NT2/D1 (cell line): ENCODE results near the gene KIF12.

Experiments
- DNase-seq: peaks from one replicate; pipeline ENCODE4 v3.0.0-alpha.2; 2011; ENCODE audit warnings: low read depth, low spot score
- H3K27me3 ChIP-seq: 2 replicates; pipeline ENCODE4 v1.6.0; 2011; ENCODE audit warnings: mild to moderate bottlenecking; ENCODE audit not compliant: insufficient read length, insufficient read depth
- H3K36me3 ChIP-seq: 2 replicates; pipeline ENCODE4 v1.6.1; 2011; ENCODE audit warnings: mild to moderate bottlenecking, low read length, mixed read lengths; ENCODE audit not compliant: insufficient read depth, insufficient read length
- H3K4me1 ChIP-seq: 2 replicates; pipeline ENCODE4 v1.5.1; 2011; ENCODE audit not compliant: insufficient read depth, insufficient read length
- H3K4me3 ChIP-seq: 2 replicates; pipeline ENCODE4 v1.5.1; 2011; ENCODE audit warnings: low read depth; ENCODE audit not compliant: insufficient read length
- H3K9ac ChIP-seq: 2 replicates; pipeline ENCODE4 v1.6.0; 2011; ENCODE audit warnings: low read depth; ENCODE audit not compliant: insufficient read length
- H3K9me3 ChIP-seq: 2 replicates; pipeline ENCODE4 v1.5.1; 2011; ENCODE audit warnings: mild to moderate bottlenecking, low read length; ENCODE audit not compliant: insufficient read depth
- SUZ12 ChIP-seq: IDR thresholded peaks from 2 replicates; pipeline ENCODE4 v1.6.1; 2011; ENCODE audit not compliant: insufficient read length, insufficient read depth; ENCODE audit errors: extremely low read depth
- YY1 ChIP-seq: IDR thresholded peaks from 2 replicates; pipeline ENCODE4 v1.6.1; 2011; ENCODE audit not compliant: insufficient read length, insufficient read depth
- ZNF274 ChIP-seq: IDR thresholded peaks from 2 replicates; pipeline ENCODE4 v1.6.1; 2011; ENCODE audit warnings: mild to moderate bottlenecking, low read depth, low read length

KIF12 gene

GRCh38 chr9:114061292-114061691 lies 37.8 kb downstream of the KIF12 start:
- Histone ChIP-seq H3K4me1 (no peaks in the 10 kb centered on the region), H3K36me3 (no peaks in the 10 kb centered on the region), H3K27me3 (no peaks in the 10 kb centered on the region), H3K9me3 (no peaks in the 10 kb centered on the region), H3K4me3 (no peak overlapping the region), H3K9ac (no peak overlapping the region)
- TF ChIP-seq YY1: no peak
- no peak for TF ChIP-seq SUZ12
- no peak for TF ChIP-seq ZNF274
- no peak for DNase-seq

GRCh38 chr9:114060711-114061110 lies 38.4 kb downstream of the KIF12 start:
- H3K9ac ChIP-seq: no peak overlapping the region
- no peak overlapping the region for H3K4me3 ChIP-seq
- DNase-seq: no peak
- no peaks in the 10 kb centered on the region for H3K27me3 ChIP-seq
- H3K36me3 ChIP-seq: no peaks in the 10 kb centered on the region
- H3K4me1 ChIP-seq: no peaks in the 10 kb centered on the region
- TF ChIP-seq ZNF274: no peak
- TF ChIP-seq SUZ12: no peak
- TF ChIP-seq YY1: no peak
- H3K9me3 ChIP-seq: no peaks in the 10 kb centered on the region

GRCh38 chr9:114060070-114060469 lies 39.0 kb downstream of the KIF12 start:
- peaks cover 1% of the 10 kb centered on the region for H3K4me1 ChIP-seq
- no peak for DNase-seq

GRCh38 chr9:114059047-114059803 lies 39.9 kb downstream of the KIF12 start:
- DNase-seq: no peak
- H3K9me3 ChIP-seq: no peaks in the 10 kb centered on the region
- peaks cover 2% of the 10 kb centered on the region for H3K4me1 ChIP-seq
- H3K36me3 ChIP-seq: no peaks in the 10 kb centered on the region
- H3K27me3 ChIP-seq: no peaks in the 10 kb centered on the region
- TF ChIP-seq SUZ12 (no peak), YY1 (no peak), ZNF274 (no peak)
- H3K9ac ChIP-seq: no peak overlapping the region
- H3K4me3 ChIP-seq: no peak overlapping the region

More at GRCh38 chr9:114060070-114060469, 39.0 kb downstream of the KIF12 start:
- TF ChIP-seq ZNF274: no peak
- no peak for TF ChIP-seq SUZ12
- TF ChIP-seq YY1: no peak
- no peaks in the 10 kb centered on the region for H3K36me3 ChIP-seq
- no peaks in the 10 kb centered on the region for H3K27me3 ChIP-seq
- H3K4me3 ChIP-seq: no peak overlapping the region
- H3K9me3 ChIP-seq: no peaks in the 10 kb centered on the region
- H3K9ac ChIP-seq: no peak overlapping the region

- no peaks in the 10 kb centered on the region for H3K9me3 ChIP-seq
- peaks cover 2% of the 10 kb centered on the region for H3K4me1 ChIP-seq
- TF ChIP-seq SUZ12: no peak
- no peak for TF ChIP-seq ZNF274
- no peak for TF ChIP-seq YY1
- H3K4me3 ChIP-seq: no peak overlapping the region
- no peak overlapping the region for H3K9ac ChIP-seq
- no peaks in the 10 kb centered on the region for H3K36me3 ChIP-seq
- DNase-seq: no peak
- no peaks in the 10 kb centered on the region for H3K27me3 ChIP-seq
Measured at GRCh38 chr9:114058688-114059046, 40.4 kb downstream of the KIF12 start.

- Histone ChIP-seq H3K4me3 (no peak overlapping the region), H3K36me3 (peaks cover 6% of the 10 kb centered on the region), H3K4me1 (peaks cover 2% of the 10 kb centered on the region), H3K9me3 (no peaks in the 10 kb centered on the region), H3K9ac (no peak overlapping the region), H3K27me3 (no peaks in the 10 kb centered on the region)
- TF ChIP-seq SUZ12 (no peak), ZNF274 (no peak), YY1 (no peak)
- no peak for DNase-seq
Measured at GRCh38 chr9:114057161-114057885, 41.8 kb downstream of the KIF12 start.

GRCh38 chr9:114056527-114056926 lies 42.6 kb downstream of the KIF12 start:
- Histone ChIP-seq H3K9me3 (no peaks in the 10 kb centered on the region), H3K4me3 (no peak overlapping the region), H3K4me1 (peaks cover 2% of the 10 kb centered on the region), H3K27me3 (no peaks in the 10 kb centered on the region), H3K36me3 (peaks cover 11% of the 10 kb centered on the region), H3K9ac (no peak overlapping the region)
- no peak for DNase-seq
- TF ChIP-seq ZNF274 (no peak), SUZ12 (no peak), YY1 (no peak)
